Thoracic aorta (tissue), 2 donors: ENCODE results near the gene AMIGO2. TPM values are rescaled to one million over a fixed set of nuclear protein-coding genes. Genes with fewer than 3 reads are reported as not detected.
"Not testable (repeated sequence)": the region's sequence is repeated elsewhere in the genome, so short reads cannot be mapped to it uniquely, and the experiment has no call there.

ENCODE experiments used
- ATAC-seq: fragments of 150-250 bp; one replicate; pipeline ENCODE4 v1.8.0; 2017; ENCODE audit warnings: low read depth; ENCODE audit not compliant: insufficient number of reproducible peaks, low FRiP score
- DNase-seq: peaks from one replicate; pipeline ENCODE4 v3.0.0-alpha.2; 2020; ENCODE audit warnings: low spot score
- H3K27ac ChIP-seq, 2 donors: fragments of 200-600 bp; sonication (generic); 1 replicate in 1 of 2; 2 replicates in 1 of 2; pipeline ENCODE4 v1.5.1; 2016; ENCODE audit warnings: mild to moderate bottlenecking in 2 of 2, moderate library complexity in 2 of 2
- H3K27me3 ChIP-seq: fragments of 200-600 bp; sonication (generic); replicated peaks from 2 replicates; pipeline ENCODE4 v1.6.0; 2016; ENCODE audit warnings: mild to moderate bottlenecking; ENCODE audit not compliant: insufficient read depth
- H3K36me3 ChIP-seq: fragments of 200-600 bp; sonication (generic); one replicate; pipeline ENCODE4 v1.5.1; 2016
- H3K4me1 ChIP-seq, 2 donors: fragments of 200-600 bp; sonication (generic); 1 replicate in 1 of 2; 2 replicates in 1 of 2; pipeline versions ENCODE4 v1.5.1 to v1.6.0; 2016; ENCODE audit warnings: low read depth in 2 of 2, mild to moderate bottlenecking in 1 of 2; ENCODE audit not compliant: control insufficient read depth in 1 of 2
- H3K4me3 ChIP-seq: fragments of 200-600 bp; sonication (generic); 2 replicates; pipeline ENCODE4 v1.5.1; 2016; ENCODE audit warnings: mild to moderate bottlenecking
- H3K9me3 ChIP-seq: fragments of 200-600 bp; sonication (generic); 2 replicates; pipeline ENCODE4 v1.5.1; 2016
- CTCF ChIP-seq: fragments of 200-600 bp; sonication (generic); IDR thresholded peaks from one replicate; pipeline ENCODE4 v1.5.1; 2019; ENCODE audit warnings: antibody characterized with exemption
- total RNA-seq, 2 donors: library from RNA; depleted of rRNA; stranded (reverse); fragments of >200 nt; gene quantifications; one replicate each; pipeline versions ENCODE4 v1.1.0 to v1.2.3, GENCODE V29; 2016

AMIGO2 gene
- total RNA-seq, 2 donors from 2014 or later: 10.9 to 32.1 TPM

GRCh38 chr12:47121146-47121545 is 41.4 kb upstream of the AMIGO2 start:
- Histone ChIP-seq H3K9me3 (no peaks in the 10 kb centered on the region), H3K4me1 (peaks cover 9 to 14% of the 10 kb centered on the region in 2 donors), H3K36me3 (no peaks in the 10 kb centered on the region), H3K4me3 (no peak overlapping the region), H3K27me3 (no peaks in the 10 kb centered on the region), H3K27ac (peak overlapping the region in 1 of 2 donors; percentile 61)
- no peak for TF ChIP-seq CTCF
- DNase-seq (no peak), ATAC-seq (no peak)

GRCh38 chr12:47120736-47121135 is 41.0 kb upstream of the AMIGO2 start:
- Histone ChIP-seq H3K36me3 (no peaks in the 10 kb centered on the region), H3K4me1 (peaks cover 9 to 14% of the 10 kb centered on the region in 2 donors), H3K4me3 (no peak overlapping the region), H3K27ac (peak overlapping the region in 1 of 2 donors; percentile 61), H3K27me3 (no peaks in the 10 kb centered on the region), H3K9me3 (no peaks in the 10 kb centered on the region)
- DNase-seq: no peak
- no peak for TF ChIP-seq CTCF
- ATAC-seq: no peak

- not testable (repeated sequence) for ATAC-seq, DNase-seq, H3K4me3 ChIP-seq, H3K36me3 ChIP-seq, H3K27me3 ChIP-seq, H3K9me3 ChIP-seq, H3K27ac ChIP-seq, H3K4me1 ChIP-seq
Observed at GRCh38 chr12:47117305-47117704, 37.5 kb upstream of the AMIGO2 start.

GRCh38 chr12:47114481-47114892 is 34.7 kb upstream of the AMIGO2 start:
- no peak for TF ChIP-seq CTCF
- Histone ChIP-seq H3K4me1 (no peaks in the 10 kb centered on the region), H3K4me3 (no peak overlapping the region), H3K36me3 (no peaks in the 10 kb centered on the region), H3K27ac (no peak overlapping the region), H3K9me3 (no peaks in the 10 kb centered on the region), H3K27me3 (no peaks in the 10 kb centered on the region)
- ATAC-seq: no peak
- no peak for DNase-seq

GRCh38 chr12:47112679-47113078 is 32.9 kb upstream of the AMIGO2 start:
- no peaks in the 10 kb centered on the region for H3K9me3 ChIP-seq

More at GRCh38 chr12:47112679-47113078, 32.9 kb upstream of the AMIGO2 start:
- no peak for TF ChIP-seq CTCF
- DNase-seq (no peak), ATAC-seq (no peak)
- no peak overlapping the region for H3K27ac ChIP-seq
- no peaks in the 10 kb centered on the region for H3K27me3 ChIP-seq
- H3K4me1 ChIP-seq: no peaks in the 10 kb centered on the region
- H3K4me3 ChIP-seq: no peak overlapping the region
- H3K36me3 ChIP-seq: no peaks in the 10 kb centered on the region
